HL-60 (cell line): ENCODE results near the gene WWC1.

Source experiments
- CTCF ChIP-seq: IDR thresholded peaks from one replicate; pipeline ENCODE4 v1.5.1; 2011; ENCODE audit warnings: low read length, control low read depth, inconsistent platforms; ENCODE audit not compliant: insufficient read depth
- GABPA ChIP-seq: IDR thresholded peaks from 2 replicates; pipeline ENCODE4 v1.6.1; 2012; ENCODE audit warnings: low read depth
- POLR2AphosphoS5 ChIP-seq: IDR thresholded peaks from 2 replicates; pipeline ENCODE4 v1.6.1; 2012; ENCODE audit warnings: low read depth
- REST ChIP-seq: IDR thresholded peaks from 2 replicates; pipeline ENCODE4 v1.6.1; 2012; ENCODE audit warnings: low read depth; ENCODE audit not compliant: insufficient replicate concordance
- SPI1 ChIP-seq: IDR thresholded peaks from 2 replicates; pipeline ENCODE4 v1.6.1; 2012; ENCODE audit warnings: low read depth, mild to moderate bottlenecking, borderline replicate concordance

GRCh38 chr5:168481330-168481788 is 189.9 kb downstream of the WWC1 start:
- TF ChIP-seq CTCF = no peak
- no peak for TF ChIP-seq POLR2AphosphoS5
- no peak for TF ChIP-seq REST
- TF ChIP-seq GABPA = no peak
- TF ChIP-seq SPI1 = no peak
